GM23338 (cell line): ENCODE measurements around the gene C10orf90. TPM values are rescaled to one million over a fixed set of nuclear protein-coding genes. Genes with fewer than 3 reads are reported as not detected.

Source experiments
- ATAC-seq: fragments of 200-7000 bp; cut with Tn5 transposase; 3 replicates; pipeline ENCODE4 v1.9.1; 2020
- DNase-seq: peaks from one replicate; pipeline ENCODE4 v3.0.0-alpha.2; 2015; ENCODE audit warnings: low spot score
- H2AFZ ChIP-seq: fragments of 200-600 bp; sonication (generic); 2 replicates; pipeline ENCODE4 v1.8.0; 2016; ENCODE audit warnings: antibody characterized with exemption, mild to moderate bottlenecking, moderate library complexity
- H3F3A ChIP-seq: fragments of 200-600 bp; sonication (generic); replicated peaks from 2 replicates; pipeline ENCODE4 v1.8.0; 2017; ENCODE audit warnings: antibody characterized with exemption, mixed run types, low read depth
- H3K27ac ChIP-seq: fragments of 200-600 bp; sonication (generic); 2 replicates; pipeline ENCODE4 v1.6.1; 2016; ENCODE audit warnings: low read depth
- H3K27me3 ChIP-seq: fragments of 200-600 bp; sonication (generic); 2 replicates; pipeline ENCODE4 v1.8.0; 2016; ENCODE audit warnings: mild to moderate bottlenecking, mixed run types, moderate library complexity; ENCODE audit not compliant: insufficient read depth
- H3K36me3 ChIP-seq: fragments of 200-600 bp; sonication (generic); 2 replicates; pipeline ENCODE4 v1.8.0; 2016; ENCODE audit warnings: mild to moderate bottlenecking; ENCODE audit not compliant: insufficient read depth
- H3K4me1 ChIP-seq: fragments of 200-600 bp; sonication (generic); 2 replicates; pipeline ENCODE4 v1.8.0; 2016; ENCODE audit warnings: mild to moderate bottlenecking, moderate library complexity; ENCODE audit not compliant: insufficient read depth
- H3K4me2 ChIP-seq: fragments of 200-600 bp; sonication (generic); 2 replicates; pipeline ENCODE4 v1.7.1; 2017; ENCODE audit warnings: mixed run types
- H3K4me3 ChIP-seq: fragments of 200-600 bp; sonication (generic); 2 replicates; pipeline ENCODE4 v1.6.1; 2016; ENCODE audit warnings: mixed run types
- H3K79me2 ChIP-seq: fragments of 200-600 bp; sonication (generic); replicated peaks from 2 replicates; pipeline ENCODE4 v1.8.0; 2017; ENCODE audit warnings: mild to moderate bottlenecking; ENCODE audit not compliant: insufficient read depth
- H3K9me2 ChIP-seq: fragments of 200-600 bp; sonication (generic); 2 replicates; pipeline ENCODE4 v1.8.0; 2017; ENCODE audit not compliant: insufficient read depth
- H4K20me1 ChIP-seq: fragments of 200-600 bp; sonication (generic); replicated peaks from 2 replicates; pipeline ENCODE4 v1.8.0; 2017; ENCODE audit warnings: mild to moderate bottlenecking; ENCODE audit not compliant: insufficient read depth
- H3K27ac Mint-ChIP-seq: 2 replicates; pipeline ENCODE4 v1.8.0; 2020; ENCODE audit warnings: inconsistent platforms, mild to moderate bottlenecking, moderate library complexity, mixed read lengths
- H3K27me3 Mint-ChIP-seq: 3 replicates; pipeline ENCODE4 v1.8.0; 2022; ENCODE audit warnings: low read depth, mild to moderate bottlenecking, moderate library complexity, mixed read lengths, inconsistent platforms; ENCODE audit not compliant: insufficient read depth, poor library complexity
- H3K36me3 Mint-ChIP-seq: 3 replicates; pipeline ENCODE4 v1.8.0; 2021; ENCODE audit warnings: low read depth, mild to moderate bottlenecking, inconsistent platforms, moderate library complexity, mixed read lengths
- H3K4me1 Mint-ChIP-seq: 3 replicates; pipeline ENCODE4 v1.8.0; 2020; ENCODE audit warnings: mild to moderate bottlenecking, inconsistent platforms, mixed read lengths
- H3K4me3 Mint-ChIP-seq: 3 replicates; pipeline ENCODE4 v1.8.0; 2021; ENCODE audit warnings: moderate library complexity, mild to moderate bottlenecking, inconsistent platforms, mixed read lengths
- H3K9me3 Mint-ChIP-seq: 3 replicates; pipeline ENCODE4 v1.8.0; 2020; ENCODE audit warnings: moderate library complexity, mild to moderate bottlenecking, inconsistent platforms, mixed read lengths
- EZH2 ChIP-seq: fragments of 200-600 bp; sonication (generic); IDR thresholded peaks from one replicate; pipeline ENCODE4 v1.8.0; 2017; ENCODE audit warnings: antibody characterized with exemption, mild to moderate bottlenecking, low read depth; ENCODE audit not compliant: unreplicated experiment
- JUNB ChIP-seq: IDR thresholded peaks from one replicate; pipeline ENCODE4 v1.6.1; 2016; ENCODE audit warnings: antibody characterized with exemption; ENCODE audit not compliant: unreplicated experiment
- NANOG ChIP-seq: IDR thresholded peaks from 2 replicates; pipeline ENCODE4 v1.6.1; 2016; ENCODE audit warnings: antibody characterized with exemption, borderline replicate concordance
- ZNF114 ChIP-seq: fragments of 250-450 bp; sonication (Bioruptor Pico); IDR thresholded peaks from 2 replicates; pipeline ENCODE4 v1.5.0; 2020; ENCODE audit warnings: mild to moderate bottlenecking, moderate library complexity
- ZNF331 ChIP-seq: fragments of 250-450 bp; sonication (Bioruptor Pico); IDR thresholded peaks from 2 replicates; pipeline ENCODE4 v1.5.0; 2020; ENCODE audit warnings: low read depth, mild to moderate bottlenecking, moderate library complexity
- ZNF462 ChIP-seq: fragments of 250-450 bp; sonication (Bioruptor Pico); IDR thresholded peaks from 2 replicates; pipeline ENCODE4 v1.5.0; 2020; ENCODE audit warnings: mild to moderate bottlenecking, moderate library complexity
- polyA plus RNA-seq: library from polyadenylated mRNA; unstranded; fragments of >200 nt; fragmentation: Nextera tagmentation; extraction: Ambion mirVana; gene quantifications from 2 replicates; pipeline ENCODE4 v1.2.1, GENCODE V29; 2016
- total RNA-seq: library from RNA; depleted of rRNA; stranded (reverse); fragments of >200 nt; shearing (Covaris generic); gene quantifications from 2 replicates; pipeline ENCODE4 v1.2.3, GENCODE V29; 2014
- TF ChIP-seq, protein P1 (sequence below), 2 experiments: fragments of 200-600 bp in 1 of 2; sonication (generic) in 1 of 2; conservative IDR thresholded peaks; 2 replicates each; pipeline versions ENCODE4 v1.5.1 to v1.6.1; 2016 to 2017; ENCODE audit warnings: antibody characterized with exemption in 2 of 2, low read depth in 2 of 2, mild to moderate bottlenecking in 2 of 2, moderate library complexity in 1 of 2

Gene C10orf90
- total and polyA plus RNA-seq, 2 experiments from 2014 or later: 0.76 to 0.97 TPM

DNA sequence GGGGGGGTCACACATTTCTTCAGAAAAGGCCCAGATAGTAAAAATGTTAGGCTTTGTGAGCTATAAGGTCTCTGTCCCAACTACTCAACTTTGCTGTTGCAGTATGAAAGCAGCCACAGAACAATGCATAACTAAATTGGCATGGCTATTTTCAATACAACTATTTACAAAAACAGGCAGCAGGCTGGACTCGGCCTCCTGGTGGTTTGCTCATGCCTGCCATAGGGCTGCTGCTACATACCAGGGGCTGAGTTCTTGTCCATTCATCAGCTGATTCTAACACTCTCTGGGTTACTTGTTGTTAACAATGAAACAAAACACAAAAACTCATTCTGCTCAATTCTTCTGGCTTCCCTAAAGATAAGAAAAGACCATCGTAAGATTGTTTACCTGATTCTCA is 172.8 kb downstream of the C10orf90 start (continued):
- TF ChIP-seq ZNF462 (CRISPR knock-in tag) (no peak), EZH2 (no peak), ZNF331 (CRISPR knock-in tag) (no peak), ZNF114 (CRISPR knock-in tag) (no peak), NANOG (no peak)

- no peak for DNase-seq
- no peaks in the 10 kb centered on the region for H4K20me1 ChIP-seq
- Mint-ChIP-seq H3K27me3 (no peaks in the 10 kb centered on the region), H3K36me3 (no peaks in the 10 kb centered on the region), H3K27ac (no peak overlapping the region), H3K9me3 (no peaks in the 10 kb centered on the region; the same call in 2 of the 3 replicates), H3K4me3 (no peak overlapping the region), H3K4me1 (no peaks in the 10 kb centered on the region)
- H3K4me2 ChIP-seq: no peak overlapping the region
- no peak for ATAC-seq
- no peaks in the 10 kb centered on the region for H3F3A ChIP-seq
- H3K4me1 ChIP-seq: no peaks in the 10 kb centered on the region
- no peak overlapping the region for H3K4me3 ChIP-seq
- H3K79me2 ChIP-seq: no peaks in the 10 kb centered on the region
- H3K27me3 ChIP-seq: no peaks in the 10 kb centered on the region
- TF ChIP-seq, protein P1, sequence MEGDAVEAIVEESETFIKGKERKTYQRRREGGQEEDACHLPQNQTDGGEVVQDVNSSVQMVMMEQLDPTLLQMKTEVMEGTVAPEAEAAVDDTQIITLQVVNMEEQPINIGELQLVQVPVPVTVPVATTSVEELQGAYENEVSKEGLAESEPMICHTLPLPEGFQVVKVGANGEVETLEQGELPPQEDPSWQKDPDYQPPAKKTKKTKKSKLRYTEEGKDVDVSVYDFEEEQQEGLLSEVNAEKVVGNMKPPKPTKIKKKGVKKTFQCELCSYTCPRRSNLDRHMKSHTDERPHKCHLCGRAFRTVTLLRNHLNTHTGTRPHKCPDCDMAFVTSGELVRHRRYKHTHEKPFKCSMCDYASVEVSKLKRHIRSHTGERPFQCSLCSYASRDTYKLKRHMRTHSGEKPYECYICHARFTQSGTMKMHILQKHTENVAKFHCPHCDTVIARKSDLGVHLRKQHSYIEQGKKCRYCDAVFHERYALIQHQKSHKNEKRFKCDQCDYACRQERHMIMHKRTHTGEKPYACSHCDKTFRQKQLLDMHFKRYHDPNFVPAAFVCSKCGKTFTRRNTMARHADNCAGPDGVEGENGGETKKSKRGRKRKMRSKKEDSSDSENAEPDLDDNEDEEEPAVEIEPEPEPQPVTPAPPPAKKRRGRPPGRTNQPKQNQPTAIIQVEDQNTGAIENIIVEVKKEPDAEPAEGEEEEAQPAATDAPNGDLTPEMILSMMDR (conservative IDR thresholded peaks at IDR 0.05; ENCODE audit: low read depth in 2 of 2): peak in 1 of 2 experiments; percentile 15; a peak in 1 of 4 replicates
- TF ChIP-seq JUNB: no peak
- H3K36me3 ChIP-seq: no peaks in the 10 kb centered on the region
- peaks cover 13% of the 10 kb centered on the region; the same call in 1 of the 2 replicates for H3K9me2 ChIP-seq
- no peak overlapping the region for H3K27ac ChIP-seq
- no peak overlapping the region for H2AFZ ChIP-seq
Observed at GRCh38 chr10:126496771-126497545, 173.5 kb downstream of the C10orf90 start.
